Endothelial cell of umbilical vein (primary cell): ENCODE measurements around the gene RSPH1. TPM values are rescaled to one million over a fixed set of nuclear protein-coding genes. Genes with fewer than 3 reads are reported as not detected.

ENCODE experiments used
- BruUV-seq: library from RNA; stranded (reverse); fragments of 400-500 nt; replicated peaks from 2 replicates; lab custom pipeline; 2021; lab: Mats Ljungman, UMichigan
- CTCF ChIA-PET: fragments of 300-600, 350-600 bp; sonication (Branson Sonifier 250); formaldehyde crosslinking; loops from one replicate; lab custom pipeline; 2021; ENCODE audit warnings: antibody characterized with exemption, inconsistent platforms; lab: Charles Lee
- POLR2A ChIA-PET: fragments of 300-600, 350-600 bp; sonication (Branson Sonifier 250); formaldehyde crosslinking; loops from one replicate; lab custom pipeline; 2021; ENCODE audit warnings: antibody characterized with exemption, inconsistent platforms; lab: Charles Lee
- DNase-seq: peaks from one replicate; pipeline ENCODE4 v3.0.0-alpha.2; 2011; ENCODE audit warnings: low read depth, low spot score
- FAIRE-seq: peaks from 2 replicates; lab custom pipeline; 2011; peaks lifted over from hg19 to GRCh38; lab: Jason Lieb, UNC
- H2AFZ ChIP-seq: 2 replicates; pipeline ENCODE4 v1.6.0; 2012; ENCODE audit warnings: low read depth, low read length, control low read depth, inconsistent platforms
- H3K27ac ChIP-seq: 2 replicates; pipeline ENCODE4 v1.5.1; 2011; ENCODE audit warnings: low read depth, mild to moderate bottlenecking, control low read depth, low read length, moderate library complexity; ENCODE audit not compliant: insufficient read depth
- H3K27me3 ChIP-seq, 2 experiments: 2 replicates each; pipeline versions ENCODE4 v1.6.0 to v1.6.1; 2011; ENCODE audit warnings: low read length in 2 of 2, mixed read lengths in 1 of 2; ENCODE audit not compliant: control insufficient read depth in 2 of 2, insufficient read depth in 2 of 2
- H3K36me3 ChIP-seq, 2 experiments: 2 replicates in 1 of 2; 3 replicates in 1 of 2; pipeline ENCODE4 v1.5.1; 2011; ENCODE audit warnings: low read length in 2 of 2, mild to moderate bottlenecking in 1 of 2, moderate library complexity in 1 of 2; ENCODE audit not compliant: control insufficient read depth in 2 of 2, insufficient read depth in 2 of 2; ENCODE audit errors: extremely low read depth in 1 of 2
- H3K4me1 ChIP-seq: 3 replicates; pipeline ENCODE4 v1.5.1; 2011; ENCODE audit warnings: mild to moderate bottlenecking, low read length; ENCODE audit not compliant: control insufficient read depth, insufficient read depth; ENCODE audit errors: extremely low read depth
- H3K4me2 ChIP-seq: 2 replicates; pipeline ENCODE4 v1.6.1; 2011; ENCODE audit warnings: low read length, control low read depth, mixed read lengths; ENCODE audit not compliant: insufficient read depth
- H3K4me3 ChIP-seq, 3 experiments: fragments of 200-600 bp in 1 of 3; sonication (generic), shearing (Covaris generic) in 1 of 3; replicated peaks in 1 of 3; 2 replicates each; pipeline ENCODE4 v1.5.1; 2011 to 2016; ENCODE audit warnings: control low read depth in 3 of 3, low read length in 3 of 3, mild to moderate bottlenecking in 2 of 3, inconsistent platforms in 1 of 3, low read depth in 1 of 3, moderate library complexity in 1 of 3; ENCODE audit not compliant: insufficient read depth in 1 of 3
- H3K79me2 ChIP-seq: 2 replicates; pipeline ENCODE4 v1.6.0; 2012; ENCODE audit warnings: low read length, inconsistent platforms; ENCODE audit not compliant: control insufficient read depth, insufficient read depth
- H3K9ac ChIP-seq: replicated peaks from 2 replicates; pipeline ENCODE3; 2011; ENCODE audit warnings: low read length, control low read depth; ENCODE audit not compliant: insufficient read depth; ENCODE audit errors: extremely low read depth
- H3K9me1 ChIP-seq: replicated peaks from 3 replicates; pipeline ENCODE4 v1.6.0; 2011; ENCODE audit warnings: mild to moderate bottlenecking, low read length; ENCODE audit not compliant: control insufficient read depth, insufficient read depth; ENCODE audit errors: extremely low read depth
- H3K9me3 ChIP-seq: replicated peaks from 2 replicates; pipeline ENCODE4 v1.5.1; 2012; ENCODE audit warnings: low read length, inconsistent platforms; ENCODE audit not compliant: control insufficient read depth, insufficient read depth
- H4K20me1 ChIP-seq: replicated peaks from 2 replicates; pipeline ENCODE3; 2011; ENCODE audit warnings: mild to moderate bottlenecking, low read length; ENCODE audit not compliant: control insufficient read depth, insufficient read depth; ENCODE audit errors: extremely low read depth
- CTCF ChIP-seq, 2 donors: IDR thresholded peaks; 1 replicate in 1 of 2; 2 replicates in 1 of 2; pipeline ENCODE4 v1.5.1; 2011; ENCODE audit warnings: low read length in 2 of 2, mild to moderate bottlenecking in 2 of 2, moderate library complexity in 2 of 2, control low read depth in 1 of 2, inconsistent platforms in 1 of 2, low read depth in 1 of 2; ENCODE audit not compliant: insufficient read depth in 1 of 2; ENCODE audit errors: extremely low read depth in 1 of 2
- EZH2 ChIP-seq: IDR thresholded peaks from 2 replicates; pipeline ENCODE4 v1.6.1; 2012; ENCODE audit warnings: borderline replicate concordance, low read depth, mild to moderate bottlenecking, moderate library complexity, low read length, inconsistent platforms; ENCODE audit not compliant: severe bottlenecking
- FOS ChIP-seq: IDR thresholded peaks from 2 replicates; pipeline ENCODE4 v1.6.1; 2011; ENCODE audit warnings: mild to moderate bottlenecking, low read length, moderate library complexity, borderline replicate concordance; ENCODE audit not compliant: insufficient read depth
- GATA2 ChIP-seq: IDR thresholded peaks from 2 replicates; pipeline ENCODE4 v1.7.0; 2011; ENCODE audit warnings: low read depth, mild to moderate bottlenecking, moderate library complexity, mixed read lengths, low read length; ENCODE audit not compliant: insufficient read length, insufficient read depth
- JUN ChIP-seq: IDR thresholded peaks from 2 replicates; pipeline ENCODE4 v1.6.1; 2011; ENCODE audit warnings: borderline replicate concordance, low read depth; ENCODE audit not compliant: insufficient read length, insufficient read depth
- MAX ChIP-seq: IDR thresholded peaks from 2 replicates; pipeline ENCODE4 v1.6.1; 2011; ENCODE audit not compliant: insufficient read depth, insufficient read length
- MYC ChIP-seq: IDR thresholded peaks from one replicate; pipeline ENCODE4 v1.6.1; 2011; ENCODE audit warnings: mild to moderate bottlenecking, low read depth, low read length
- POLR2A ChIP-seq: IDR thresholded peaks from 2 replicates; pipeline ENCODE4 v1.6.1; 2012; ENCODE audit warnings: low read depth, mild to moderate bottlenecking, control low read depth, low read length
- POLR2AphosphoS5 ChIP-seq: IDR thresholded peaks from 2 replicates; pipeline ENCODE4 v1.6.1; 2012; ENCODE audit warnings: low read depth, mild to moderate bottlenecking, control low read depth, low read length, moderate library complexity; ENCODE audit not compliant: insufficient read depth
- dilution Hi-C: fragments of 300-500 bp; cut with MboI; formaldehyde crosslinking; loops from one replicate; pipeline ENCODE4 v1.15.0; 2019; ENCODE audit warnings: low sequenced_read_pairs; ENCODE audit not compliant: extremely low pct_ligation_motif_present
- intact Hi-C: fragments of 100-400 bp; cut with micrococcal nuclease; formaldehyde crosslinking; loops from one replicate; pipeline ENCODE4 v1.10.0; 2022
- polyA plus RNA-seq, 4 experiments: library from polyadenylated mRNA; depleted of rRNA in 3 of 4; stranded (reverse) in 3 of 4; unstranded in 1 of 4; fragments of >200 nt; gene quantifications; 2 replicates each; pipeline versions ENCODE4 v1.2.1 to v1.2.3, GENCODE V29; 2011 to 2012; ENCODE audit warnings: missing spikeins in 1 of 4
- total RNA-seq: library from RNA; stranded (reverse); gene quantifications from 2 replicates; pipeline ENCODE4 v1.2.3, GENCODE V29; 2021

The RSPH1 gene
- total and polyA plus RNA-seq, 2 donors (not counting 3 experiments of a cell fraction or from before 2014, with no cell fraction given): 0.08 TPM; not detected in 1

DNA sequence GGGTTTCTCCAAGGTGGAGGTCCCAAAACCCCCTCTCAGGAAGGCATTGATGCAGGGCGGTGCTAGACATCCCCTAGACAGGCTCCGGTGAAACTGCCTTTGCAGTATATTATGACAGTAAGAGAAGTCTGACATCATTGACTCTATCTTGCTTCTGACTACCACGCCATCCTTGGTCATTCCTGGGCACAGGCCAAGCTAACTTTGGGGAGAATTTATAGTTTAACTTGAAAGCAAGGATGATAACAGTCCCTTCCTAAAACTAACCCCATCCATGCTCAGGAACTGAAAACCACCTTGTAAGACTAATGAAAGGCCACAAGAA lies 30.3 kb downstream of the RSPH1 start:
- no peak overlapping the region for H2AFZ ChIP-seq
- CTCF ChIA-PET: no interaction called here
- H3K27me3 ChIP-seq: peaks cover 2 to 4% of the 10 kb centered on the region in 2 experiments
- DNase-seq (no peak), FAIRE-seq (no peak)
- dilution Hi-C loops (no loop called here), intact Hi-C loops (no loop called here)
- no peak overlapping the region for H3K27ac ChIP-seq
- H3K9me3 ChIP-seq: no peaks in the 10 kb centered on the region
- no peaks in the 10 kb centered on the region for H3K79me2 ChIP-seq
- no peak overlapping the region for H3K4me3 ChIP-seq
- no peaks in the 10 kb centered on the region for H3K9me1 ChIP-seq
- no TSS peak for BruUV-seq
- no peaks in the 10 kb centered on the region for H4K20me1 ChIP-seq
- H3K9ac ChIP-seq: no peak overlapping the region
- no peak for TF ChIP-seq POLR2AphosphoS5
- TF ChIP-seq POLR2A: no peak
- TF ChIP-seq CTCF (IDR thresholded peaks at IDR 0.05; ENCODE audit: extremely low read depth in 1 of 2, insufficient read depth in 1 of 2, low read depth in 1 of 2, low read length in 2 of 2): no peak
- TF ChIP-seq JUN: no peak
- no peak for TF ChIP-seq MAX
- no peak for TF ChIP-seq FOS
- no peak for TF ChIP-seq EZH2
- TF ChIP-seq GATA2: no peak
- TF ChIP-seq MYC: no peak
- POLR2A ChIA-PET: no interaction called here
- H3K36me3 ChIP-seq: no peaks in the 10 kb centered on the region
- H3K4me2 ChIP-seq: no peak overlapping the region
- H3K4me1 ChIP-seq: no peaks in the 10 kb centered on the region
